ENCODE measurements around the gene ASB6.

- TF ChIP-seq POLR2A (IDR thresholded peaks at IDR 0.05), result no peak
- no peak for TF ChIP-seq CTCF (IDR thresholded peaks at IDR 0.05)
Observed at GRCh38 chr9:129675620-129676019, 33.7 kb upstream of the ASB6 start.
